ENCODE results near the gene PCDHGA7. TPM values are rescaled to one million over a fixed set of nuclear protein-coding genes. Genes with fewer than 3 reads are reported as not detected.
"Not testable (repeated sequence)": the region's sequence is repeated elsewhere in the genome, so short reads cannot be mapped to it uniquely, and the experiment has no call there.

PCDHGA7 gene
- polyA plus RNA-seq: under 1 TPM in 2 of 4 donors, not detected in 2; 0.30 to 0.32 TPM
- long read RNA-seq, donor 1, partial matches to known transcripts: 0 of 3 reads
- long read RNA-seq, donor 1, other reads (novel, unspliced or antisense): 0 of 3 reads
- long read RNA-seq, donor 2: 0 reads
- long read RNA-seq, donor 3: 0 reads
- long read RNA-seq, donor 4: 0 reads
- long read RNA-seq, donor 5, partial matches to known transcripts: 0 of 2 reads
- long read RNA-seq, donor 5, other reads (novel, unspliced or antisense): 0 of 2 reads
- long read RNA-seq, donor 6: 0 reads
- long read RNA-seq, donor 7: 0 reads
- long read RNA-seq, donor 8: 0 reads
- long read RNA-seq, donor 9: 0 reads
- long read RNA-seq, donor 10, full-length matches to known transcripts: 1 of 1 reads
- long read RNA-seq, donor 10, partial matches to known transcripts: 0 of 1 reads
- long read RNA-seq, donor 10, other reads (novel, unspliced or antisense): 0 of 1 reads

- Histone ChIP-seq H3K36me3 (ENCODE audit: control insufficient read depth in 3 of 3, insufficient read depth in 2 of 3, low read depth in 1 of 3, low read length in 3 of 3) (no peaks in the 10 kb centered on the region), H3K27ac (ENCODE audit: low read depth in 1 of 3, low read length in 2 of 3) (no peak within 1 kb of the TSS), H3K9me3 (ENCODE audit: control insufficient read depth in 2 of 2, insufficient read depth in 1 of 2, low read depth in 1 of 2, low read length in 1 of 2) (peaks cover 0 to 43% of the 10 kb centered on the region in 2 donors), H3K4me1 (ENCODE audit: control insufficient read depth in 3 of 3, insufficient read depth in 2 of 3, low read depth in 1 of 3, low read length in 2 of 3) (no peaks in the 10 kb centered on the region), H3K4me3 (ENCODE audit: low read depth in 1 of 3, low read length in 3 of 3) (no peak within 1 kb of the TSS), H3K27me3 (ENCODE audit: control insufficient read depth in 3 of 3, insufficient read depth in 3 of 3, low read length in 3 of 3) (peaks cover 0 to 26% (median 10%) of the 10 kb centered on the region in 3 donors)
- 19 to 37% (median 26%) methylated on average over 37 of the region's 37 CpGs for WGBS, 3 donors
- FAIRE-seq (no peak), DNase-seq (peak in 1 of 2 donors; percentile 14)
Measured at GRCh38 chr5:141382469-141383294, at the start of gene PCDHGA7. Gene PCDHGA7 (plus strand): TSS chr5:141382742. CDS start chr5:141382900, 158 bp downstream.

DNA sequence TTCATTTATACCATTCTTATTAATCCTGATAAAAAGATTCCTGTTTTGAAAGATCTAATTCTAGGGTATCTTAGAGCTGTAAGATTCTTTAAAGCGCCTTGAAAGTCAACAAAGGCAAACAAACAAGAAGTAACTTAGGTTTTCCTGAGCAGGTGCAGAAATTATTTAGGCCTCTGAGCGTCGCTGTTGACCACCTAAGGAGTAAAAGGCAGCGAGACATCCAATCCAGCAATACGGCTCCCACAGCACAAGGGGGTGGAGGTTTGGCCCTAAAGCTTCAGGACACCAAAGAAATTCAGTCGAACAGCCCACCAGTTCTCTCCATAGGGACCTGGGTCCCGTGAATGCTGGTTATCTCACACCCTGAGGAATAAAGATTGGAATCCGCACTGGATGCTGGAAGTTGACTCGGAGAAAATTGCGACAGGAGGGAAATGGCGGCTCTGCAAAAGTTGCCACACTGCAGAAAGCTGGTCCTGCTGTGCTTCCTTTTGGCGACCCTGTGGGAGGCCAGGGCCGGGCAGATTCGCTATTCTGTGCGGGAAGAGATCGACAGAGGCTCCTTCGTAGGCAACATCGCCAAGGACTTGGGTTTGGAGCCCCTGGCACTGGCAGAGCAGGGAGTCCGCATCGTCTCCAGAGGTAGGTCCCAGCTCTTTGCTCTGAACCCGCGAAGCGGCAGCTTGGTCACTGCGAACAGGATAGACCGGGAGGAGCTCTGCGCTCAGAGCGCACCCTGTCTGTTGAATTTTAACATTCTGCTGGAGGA is 43.8 kb upstream of the PCDHGA7 start, which contains the start of gene PCDHGA2:
Gene PCDHGA2 (plus strand): TSS at position 223 of the 769 bp plus-strand sequence.
- H3K9me3 ChIP-seq (ENCODE audit: control insufficient read depth in 2 of 2, insufficient read depth in 1 of 2, low read depth in 1 of 2, low read length in 1 of 2): peaks cover 4 to 28% of the 10 kb centered on the region in 2 donors

DNA sequence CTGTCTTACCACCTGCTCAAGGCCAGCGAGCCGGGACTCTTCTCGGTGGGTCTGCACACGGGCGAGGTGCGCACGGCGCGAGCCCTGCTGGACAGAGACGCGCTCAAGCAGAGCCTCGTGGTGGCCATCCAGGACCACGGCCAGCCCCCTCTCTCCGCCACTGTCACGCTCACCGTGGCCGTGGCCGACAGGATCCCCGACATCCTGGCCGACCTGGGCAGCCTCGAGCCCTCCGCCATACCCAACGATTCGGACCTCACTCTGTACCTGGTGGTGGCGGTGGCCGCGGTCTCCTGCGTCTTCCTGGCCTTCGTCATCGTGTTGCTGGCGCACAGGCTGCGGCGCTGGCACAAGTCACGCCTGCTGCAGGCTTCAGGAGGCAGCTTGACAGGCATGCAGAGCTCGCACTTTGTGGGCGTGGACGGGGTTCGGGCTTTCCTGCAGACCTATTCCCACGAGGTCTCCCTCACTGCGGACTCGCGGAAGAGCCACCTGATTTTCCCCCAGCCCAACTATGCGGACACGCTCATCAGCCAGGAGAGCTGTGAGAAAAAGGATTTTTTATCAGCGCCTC is 41.7 kb upstream of the PCDHGA7 start:
- Histone ChIP-seq H3K9me3 (ENCODE audit: control insufficient read depth in 2 of 2, insufficient read depth in 1 of 2, low read depth in 1 of 2, low read length in 1 of 2) (peaks cover 2 to 46% of the 10 kb centered on the region in 2 donors), H3K27me3 (ENCODE audit: control insufficient read depth in 3 of 3, insufficient read depth in 3 of 3, low read length in 3 of 3) (peaks cover 0 to 15% (median 12%) of the 10 kb centered on the region in 3 donors)
- WGBS, 3 donors: 68 to 73% (median 71%) methylated on average over 32 to 45 of the region's 45 CpGs
- not testable (repeated sequence) for H3K36me3 ChIP-seq (ENCODE audit: control insufficient read depth in 3 of 3, insufficient read depth in 2 of 3, low read depth in 1 of 3, low read length in 3 of 3); H3K4me1 ChIP-seq (ENCODE audit: control insufficient read depth in 3 of 3, insufficient read depth in 2 of 3, low read depth in 1 of 3, low read length in 2 of 3); FAIRE-seq; H3K27ac ChIP-seq (ENCODE audit: low read depth in 1 of 3, low read length in 2 of 3); DNase-seq; H3K4me3 ChIP-seq (ENCODE audit: low read depth in 1 of 3, low read length in 3 of 3)

More for the DNA sequence above, 43.8 kb upstream of the PCDHGA7 start, which contains the start of gene PCDHGA2:
- Histone ChIP-seq H3K27ac (ENCODE audit: low read depth in 1 of 3, low read length in 2 of 3) (no peak within 1 kb of the TSS), H3K36me3 (ENCODE audit: control insufficient read depth in 3 of 3, insufficient read depth in 2 of 3, low read depth in 1 of 3, low read length in 3 of 3) (no peaks in the 10 kb centered on the region), H3K4me1 (ENCODE audit: control insufficient read depth in 3 of 3, insufficient read depth in 2 of 3, low read depth in 1 of 3, low read length in 2 of 3) (no peaks in the 10 kb centered on the region), H3K27me3 (ENCODE audit: control insufficient read depth in 3 of 3, insufficient read depth in 3 of 3, low read length in 3 of 3) (peaks cover 0 to 9% (median 7%) of the 10 kb centered on the region in 3 donors), H3K4me3 (ENCODE audit: low read depth in 1 of 3, low read length in 3 of 3) (peak within 1 kb of the TSS in 1 of 3 donors; percentile 16)
- WGBS, 3 donors: 15 to 28% (median 26%) methylated on average over 27 of the region's 27 CpGs
- DNase-seq (peak in 1 of 2 donors; percentile 24), FAIRE-seq (no peak)

GRCh38 chr5:141342773-141343172 is 39.8 kb upstream of the PCDHGA7 start:
- Histone ChIP-seq H3K9me3 (ENCODE audit: control insufficient read depth in 2 of 2, insufficient read depth in 1 of 2, low read depth in 1 of 2, low read length in 1 of 2) (peaks cover 2 to 58% of the 10 kb centered on the region in 2 donors), H3K4me3 (ENCODE audit: low read depth in 1 of 3, low read length in 3 of 3) (no peak overlapping the region), H3K27me3 (ENCODE audit: control insufficient read depth in 3 of 3, insufficient read depth in 3 of 3, low read length in 3 of 3) (peaks cover 0 to 15% (median 12%) of the 10 kb centered on the region in 3 donors), H3K27ac (ENCODE audit: low read depth in 1 of 3, low read length in 2 of 3) (no peak overlapping the region), H3K36me3 (ENCODE audit: control insufficient read depth in 3 of 3, insufficient read depth in 2 of 3, low read depth in 1 of 3, low read length in 3 of 3) (no peaks in the 10 kb centered on the region), H3K4me1 (ENCODE audit: control insufficient read depth in 3 of 3, insufficient read depth in 2 of 3, low read depth in 1 of 3, low read length in 2 of 3) (no peaks in the 10 kb centered on the region)
- FAIRE-seq (no peak), DNase-seq (no peak)
- 4 to 25% (median 12%) methylated on average over 1 of the region's 1 CpG for WGBS, 3 donors

DNA sequence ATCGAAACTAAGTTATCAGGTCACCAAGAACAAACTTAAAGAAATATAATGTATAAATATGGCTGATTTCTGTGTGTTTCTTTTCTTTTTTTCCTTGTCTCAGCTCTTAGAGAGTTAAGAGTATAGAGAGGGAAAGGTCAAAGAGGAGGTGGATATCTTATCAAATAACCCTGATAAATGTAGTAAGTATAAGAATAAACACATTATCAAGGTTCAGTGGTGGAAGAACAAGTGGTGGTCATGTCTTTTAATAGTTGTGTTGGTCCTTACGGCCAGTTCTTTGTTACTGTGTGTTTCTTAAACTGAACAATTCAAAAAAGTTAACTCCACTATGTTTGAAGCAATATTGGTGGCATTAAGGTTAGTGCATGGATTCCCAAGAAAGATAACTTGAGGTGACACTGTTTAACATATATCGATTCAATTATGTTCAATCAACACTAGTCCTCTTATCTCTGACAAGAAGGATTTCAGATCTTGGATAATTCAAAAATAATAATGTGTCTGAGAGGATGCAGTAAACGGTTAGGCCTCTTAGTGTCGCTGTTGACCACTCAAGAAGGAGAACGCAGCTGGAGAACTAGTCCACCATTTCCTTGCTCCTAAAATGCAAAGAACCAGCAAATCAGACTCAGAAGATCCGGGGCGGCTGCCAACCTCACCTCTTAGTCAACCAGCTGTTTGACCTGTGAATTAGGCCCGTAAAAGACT is 39.1 kb upstream of the PCDHGA7 start, which contains the start of gene PCDHGA3:
Gene PCDHGA3 (plus strand): TSS at position 588 of the 711 bp plus-strand sequence. CDS start 205 bp downstream, outside the sequence.
- Histone ChIP-seq H3K27me3 (ENCODE audit: control insufficient read depth in 3 of 3, insufficient read depth in 3 of 3, low read length in 3 of 3) (peaks cover 0 to 15% (median 12%) of the 10 kb centered on the region in 3 donors), H3K36me3 (ENCODE audit: control insufficient read depth in 3 of 3, insufficient read depth in 2 of 3, low read depth in 1 of 3, low read length in 3 of 3) (no peaks in the 10 kb centered on the region), H3K27ac (ENCODE audit: low read depth in 1 of 3, low read length in 2 of 3) (no peak within 1 kb of the TSS), H3K4me1 (ENCODE audit: control insufficient read depth in 3 of 3, insufficient read depth in 2 of 3, low read depth in 1 of 3, low read length in 2 of 3) (no peaks in the 10 kb centered on the region), H3K9me3 (ENCODE audit: control insufficient read depth in 2 of 2, insufficient read depth in 1 of 2, low read depth in 1 of 2, low read length in 1 of 2) (peaks cover 2 to 58% of the 10 kb centered on the region in 2 donors), H3K4me3 (ENCODE audit: low read depth in 1 of 3, low read length in 3 of 3) (no peak within 1 kb of the TSS)
- DNase-seq (no peak), FAIRE-seq (no peak)
- 27 to 38% (median 37%) methylated on average over 9 of the region's 9 CpGs for WGBS, 3 donors

GRCh38 chr5:141343953-141344463 is 38.5 kb upstream of the PCDHGA7 start:
- no peak for FAIRE-seq

DNA sequence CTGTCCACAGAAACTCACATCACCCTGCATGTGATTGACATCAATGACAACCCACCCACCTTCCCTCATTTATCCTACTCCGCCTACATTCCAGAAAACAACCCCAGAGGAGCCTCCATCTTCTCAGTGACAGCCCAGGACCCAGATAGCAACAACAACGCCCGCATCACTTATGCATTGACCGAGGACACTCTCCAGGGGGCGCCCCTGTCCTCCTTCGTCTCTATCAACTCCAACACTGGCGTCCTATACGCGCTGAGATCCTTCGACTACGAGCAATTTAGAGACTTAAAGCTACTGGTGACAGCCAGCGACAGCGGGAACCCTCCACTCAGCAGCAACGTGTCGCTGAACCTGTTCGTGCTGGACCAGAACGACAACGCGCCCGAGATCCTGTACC is 37.2 kb upstream of the PCDHGA7 start:
- DNase-seq: no peak
- peaks cover 0 to 51% of the 10 kb centered on the region in 2 donors for H3K9me3 ChIP-seq (ENCODE audit: control insufficient read depth in 2 of 2, insufficient read depth in 1 of 2, low read depth in 1 of 2, low read length in 1 of 2)
- no peaks in the 10 kb centered on the region for H3K4me1 ChIP-seq (ENCODE audit: control insufficient read depth in 3 of 3, insufficient read depth in 2 of 3, low read depth in 1 of 3, low read length in 2 of 3)
- no peak for FAIRE-seq
- H3K36me3 ChIP-seq (ENCODE audit: control insufficient read depth in 3 of 3, insufficient read depth in 2 of 3, low read depth in 1 of 3, low read length in 3 of 3): no peaks in the 10 kb centered on the region
- H3K4me3 ChIP-seq (ENCODE audit: low read depth in 1 of 3, low read length in 3 of 3): no peak overlapping the region
- 40 to 55% (median 50%) methylated on average over 20 of the region's 20 CpGs for WGBS, 3 donors
- no peak overlapping the region for H3K27ac ChIP-seq (ENCODE audit: low read depth in 1 of 3, low read length in 2 of 3)
- peaks cover 0 to 14% (median 3%) of the 10 kb centered on the region in 3 donors for H3K27me3 ChIP-seq (ENCODE audit: control insufficient read depth in 3 of 3, insufficient read depth in 3 of 3, low read length in 3 of 3)

More at GRCh38 chr5:141343953-141344463, 38.5 kb upstream of the PCDHGA7 start:
- no peak overlapping the region for H3K4me3 ChIP-seq (ENCODE audit: low read depth in 1 of 3, low read length in 3 of 3)
- H3K27ac ChIP-seq (ENCODE audit: low read depth in 1 of 3, low read length in 2 of 3): no peak overlapping the region
- peaks cover 2 to 55% of the 10 kb centered on the region in 2 donors for H3K9me3 ChIP-seq (ENCODE audit: control insufficient read depth in 2 of 2, insufficient read depth in 1 of 2, low read depth in 1 of 2, low read length in 1 of 2)
- peaks cover 0 to 10% (median 7%) of the 10 kb centered on the region in 3 donors for H3K27me3 ChIP-seq (ENCODE audit: control insufficient read depth in 3 of 3, insufficient read depth in 3 of 3, low read length in 3 of 3)
- H3K36me3 ChIP-seq (ENCODE audit: control insufficient read depth in 3 of 3, insufficient read depth in 2 of 3, low read depth in 1 of 3, low read length in 3 of 3): no peaks in the 10 kb centered on the region
- 32 to 56% (median 52%) methylated on average over 31 of the region's 31 CpGs for WGBS, 3 donors
- no peak for DNase-seq
- H3K4me1 ChIP-seq (ENCODE audit: control insufficient read depth in 3 of 3, insufficient read depth in 2 of 3, low read depth in 1 of 3, low read length in 2 of 3): no peaks in the 10 kb centered on the region

Data from small intestine (tissue), 16 donors.